Endothelial cell of umbilical vein (primary cell): ENCODE results near the gene SLCO2A1. TPM values are rescaled to one million over a fixed set of nuclear protein-coding genes. Genes with fewer than 3 reads are reported as not detected.

Source experiments
- BruUV-seq: library from RNA; stranded (reverse); fragments of 400-500 nt; replicated peaks from 2 replicates; lab custom pipeline; 2021; lab: Mats Ljungman, UMichigan
- CTCF ChIA-PET: fragments of 300-600, 350-600 bp; sonication (Branson Sonifier 250); formaldehyde crosslinking; loops from one replicate; lab custom pipeline; 2021; ENCODE audit warnings: antibody characterized with exemption, inconsistent platforms; lab: Charles Lee
- POLR2A ChIA-PET: fragments of 300-600, 350-600 bp; sonication (Branson Sonifier 250); formaldehyde crosslinking; loops from one replicate; lab custom pipeline; 2021; ENCODE audit warnings: antibody characterized with exemption, inconsistent platforms; lab: Charles Lee
- DNase-seq: peaks from one replicate; pipeline ENCODE4 v3.0.0-alpha.2; 2011; ENCODE audit warnings: low read depth, low spot score
- FAIRE-seq: peaks from 2 replicates; lab custom pipeline; 2011; peaks lifted over from hg19 to GRCh38; lab: Jason Lieb, UNC
- H2AFZ ChIP-seq: 2 replicates; pipeline ENCODE4 v1.6.0; 2012; ENCODE audit warnings: low read depth, low read length, control low read depth, inconsistent platforms
- H3K27ac ChIP-seq: 2 replicates; pipeline ENCODE4 v1.5.1; 2011; ENCODE audit warnings: low read depth, mild to moderate bottlenecking, control low read depth, low read length, moderate library complexity; ENCODE audit not compliant: insufficient read depth
- H3K27me3 ChIP-seq, 2 experiments: 2 replicates each; pipeline versions ENCODE4 v1.6.0 to v1.6.1; 2011; ENCODE audit warnings: low read length in 2 of 2, mixed read lengths in 1 of 2; ENCODE audit not compliant: control insufficient read depth in 2 of 2, insufficient read depth in 2 of 2
- H3K36me3 ChIP-seq, 2 experiments: 2 replicates in 1 of 2; 3 replicates in 1 of 2; pipeline ENCODE4 v1.5.1; 2011; ENCODE audit warnings: low read length in 2 of 2, mild to moderate bottlenecking in 1 of 2, moderate library complexity in 1 of 2; ENCODE audit not compliant: control insufficient read depth in 2 of 2, insufficient read depth in 2 of 2; ENCODE audit errors: extremely low read depth in 1 of 2
- H3K4me1 ChIP-seq: 3 replicates; pipeline ENCODE4 v1.5.1; 2011; ENCODE audit warnings: mild to moderate bottlenecking, low read length; ENCODE audit not compliant: control insufficient read depth, insufficient read depth; ENCODE audit errors: extremely low read depth
- H3K4me2 ChIP-seq: 2 replicates; pipeline ENCODE4 v1.6.1; 2011; ENCODE audit warnings: low read length, control low read depth, mixed read lengths; ENCODE audit not compliant: insufficient read depth
- H3K4me3 ChIP-seq, 3 experiments: fragments of 200-600 bp in 1 of 3; sonication (generic), shearing (Covaris generic) in 1 of 3; replicated peaks in 1 of 3; 2 replicates each; pipeline ENCODE4 v1.5.1; 2011 to 2016; ENCODE audit warnings: control low read depth in 3 of 3, low read length in 3 of 3, mild to moderate bottlenecking in 2 of 3, inconsistent platforms in 1 of 3, low read depth in 1 of 3, moderate library complexity in 1 of 3; ENCODE audit not compliant: insufficient read depth in 1 of 3
- H3K79me2 ChIP-seq: 2 replicates; pipeline ENCODE4 v1.6.0; 2012; ENCODE audit warnings: low read length, inconsistent platforms; ENCODE audit not compliant: control insufficient read depth, insufficient read depth
- H3K9ac ChIP-seq: replicated peaks from 2 replicates; pipeline ENCODE3; 2011; ENCODE audit warnings: low read length, control low read depth; ENCODE audit not compliant: insufficient read depth; ENCODE audit errors: extremely low read depth
- H3K9me1 ChIP-seq: replicated peaks from 3 replicates; pipeline ENCODE4 v1.6.0; 2011; ENCODE audit warnings: mild to moderate bottlenecking, low read length; ENCODE audit not compliant: control insufficient read depth, insufficient read depth; ENCODE audit errors: extremely low read depth
- H3K9me3 ChIP-seq: replicated peaks from 2 replicates; pipeline ENCODE4 v1.5.1; 2012; ENCODE audit warnings: low read length, inconsistent platforms; ENCODE audit not compliant: control insufficient read depth, insufficient read depth
- H4K20me1 ChIP-seq: replicated peaks from 2 replicates; pipeline ENCODE3; 2011; ENCODE audit warnings: mild to moderate bottlenecking, low read length; ENCODE audit not compliant: control insufficient read depth, insufficient read depth; ENCODE audit errors: extremely low read depth
- CTCF ChIP-seq, 2 donors: IDR thresholded peaks; 1 replicate in 1 of 2; 2 replicates in 1 of 2; pipeline ENCODE4 v1.5.1; 2011; ENCODE audit warnings: low read length in 2 of 2, mild to moderate bottlenecking in 2 of 2, moderate library complexity in 2 of 2, control low read depth in 1 of 2, inconsistent platforms in 1 of 2, low read depth in 1 of 2; ENCODE audit not compliant: insufficient read depth in 1 of 2; ENCODE audit errors: extremely low read depth in 1 of 2
- EZH2 ChIP-seq: IDR thresholded peaks from 2 replicates; pipeline ENCODE4 v1.6.1; 2012; ENCODE audit warnings: borderline replicate concordance, low read depth, mild to moderate bottlenecking, moderate library complexity, low read length, inconsistent platforms; ENCODE audit not compliant: severe bottlenecking
- FOS ChIP-seq: IDR thresholded peaks from 2 replicates; pipeline ENCODE4 v1.6.1; 2011; ENCODE audit warnings: mild to moderate bottlenecking, low read length, moderate library complexity, borderline replicate concordance; ENCODE audit not compliant: insufficient read depth
- GATA2 ChIP-seq: IDR thresholded peaks from 2 replicates; pipeline ENCODE4 v1.7.0; 2011; ENCODE audit warnings: low read depth, mild to moderate bottlenecking, moderate library complexity, mixed read lengths, low read length; ENCODE audit not compliant: insufficient read length, insufficient read depth
- JUN ChIP-seq: IDR thresholded peaks from 2 replicates; pipeline ENCODE4 v1.6.1; 2011; ENCODE audit warnings: borderline replicate concordance, low read depth; ENCODE audit not compliant: insufficient read length, insufficient read depth
- MAX ChIP-seq: IDR thresholded peaks from 2 replicates; pipeline ENCODE4 v1.6.1; 2011; ENCODE audit not compliant: insufficient read depth, insufficient read length
- MYC ChIP-seq: IDR thresholded peaks from one replicate; pipeline ENCODE4 v1.6.1; 2011; ENCODE audit warnings: mild to moderate bottlenecking, low read depth, low read length
- POLR2A ChIP-seq: IDR thresholded peaks from 2 replicates; pipeline ENCODE4 v1.6.1; 2012; ENCODE audit warnings: low read depth, mild to moderate bottlenecking, control low read depth, low read length
- POLR2AphosphoS5 ChIP-seq: IDR thresholded peaks from 2 replicates; pipeline ENCODE4 v1.6.1; 2012; ENCODE audit warnings: low read depth, mild to moderate bottlenecking, control low read depth, low read length, moderate library complexity; ENCODE audit not compliant: insufficient read depth
- dilution Hi-C: fragments of 300-500 bp; cut with MboI; formaldehyde crosslinking; loops from one replicate; pipeline ENCODE4 v1.15.0; 2019; ENCODE audit warnings: low sequenced_read_pairs; ENCODE audit not compliant: extremely low pct_ligation_motif_present
- intact Hi-C: fragments of 100-400 bp; cut with micrococcal nuclease; formaldehyde crosslinking; loops from one replicate; pipeline ENCODE4 v1.10.0; 2022
- polyA plus RNA-seq, 4 experiments: library from polyadenylated mRNA; depleted of rRNA in 3 of 4; stranded (reverse) in 3 of 4; unstranded in 1 of 4; fragments of >200 nt; gene quantifications; 2 replicates each; pipeline versions ENCODE4 v1.2.1 to v1.2.3, GENCODE V29; 2011 to 2012; ENCODE audit warnings: missing spikeins in 1 of 4
- total RNA-seq: library from RNA; stranded (reverse); gene quantifications from 2 replicates; pipeline ENCODE4 v1.2.3, GENCODE V29; 2021

The SLCO2A1 gene
- total and polyA plus RNA-seq, 2 donors (not counting 3 experiments of a cell fraction or from before 2014, with no cell fraction given) = 1.4 to 11.9 TPM

- no TSS peak for BruUV-seq
- H3K79me2 ChIP-seq = no peaks in the 10 kb centered on the region
- dilution Hi-C loops = loop anchor here (25.0 kb wide), 1 partner anchor 264 kb away; no protein-coding TSS in a partner anchor
- no peaks in the 10 kb centered on the region for H3K27me3 ChIP-seq
- FAIRE-seq (no peak), DNase-seq (no peak)
- no peak overlapping the region for H3K9ac ChIP-seq
- TF ChIP-seq MAX (no peak), JUN (no peak), EZH2 (no peak), FOS (no peak), CTCF (IDR thresholded peaks at IDR 0.05; ENCODE audit: extremely low read depth in 1 of 2, insufficient read depth in 1 of 2, low read depth in 1 of 2, low read length in 2 of 2) (no peak), POLR2AphosphoS5 (no peak), POLR2A (no peak), GATA2 (no peak), MYC (no peak)
- H3K36me3 ChIP-seq = no peaks in the 10 kb centered on the region
- no peaks in the 10 kb centered on the region for H4K20me1 ChIP-seq
- intact Hi-C loops = loop anchor here (10.0 kb wide), 1 partner anchor 373 kb away; the partner anchor contains the start of gene CDV3
- H3K9me3 ChIP-seq = no peaks in the 10 kb centered on the region
- peaks cover 54% of the 10 kb centered on the region for H3K4me1 ChIP-seq
- no peak overlapping the region for H3K4me2 ChIP-seq
- no peak overlapping the region for H3K4me3 ChIP-seq
- ChIA-PET POLR2A (no interaction called here), CTCF (interaction anchor here (4.6 kb wide), 1 partner anchor 264 kb away, joined by 39 read pairs; no protein-coding TSS in a partner anchor)
- no peak overlapping the region for H2AFZ ChIP-seq
- H3K9me1 ChIP-seq = no peaks in the 10 kb centered on the region
- H3K27ac ChIP-seq = no peak overlapping the region
These were observed 81.5 kb downstream of the SLCO2A1 start for GRCh38 chr3:133948131-133948810.
